ENCODE results near the gene ZNF549.

GRCh38 chr19:57563547-57563946 is 36.4 kb downstream of the ZNF549 start:
- TF ChIP-seq CTCF (tag by site-specific recombination; IDR thresholded peaks at IDR 0.05), result no peak
- no peak for TF ChIP-seq ZNF692 (tag by site-specific recombination; IDR thresholded peaks at IDR 0.05)
- TF ChIP-seq YY1 (tag by site-specific recombination; IDR thresholded peaks at IDR 0.05), result no peak
